ENCODE data around the gene TMIGD2.
A peak's percentile ranks its signal among the peaks of the same experiment; 100 is the strongest.
"Not testable (repeated sequence)": the region's sequence is repeated elsewhere in the genome, so short reads cannot be mapped to it uniquely, and the experiment has no call there.

TMIGD2 gene

DNA sequence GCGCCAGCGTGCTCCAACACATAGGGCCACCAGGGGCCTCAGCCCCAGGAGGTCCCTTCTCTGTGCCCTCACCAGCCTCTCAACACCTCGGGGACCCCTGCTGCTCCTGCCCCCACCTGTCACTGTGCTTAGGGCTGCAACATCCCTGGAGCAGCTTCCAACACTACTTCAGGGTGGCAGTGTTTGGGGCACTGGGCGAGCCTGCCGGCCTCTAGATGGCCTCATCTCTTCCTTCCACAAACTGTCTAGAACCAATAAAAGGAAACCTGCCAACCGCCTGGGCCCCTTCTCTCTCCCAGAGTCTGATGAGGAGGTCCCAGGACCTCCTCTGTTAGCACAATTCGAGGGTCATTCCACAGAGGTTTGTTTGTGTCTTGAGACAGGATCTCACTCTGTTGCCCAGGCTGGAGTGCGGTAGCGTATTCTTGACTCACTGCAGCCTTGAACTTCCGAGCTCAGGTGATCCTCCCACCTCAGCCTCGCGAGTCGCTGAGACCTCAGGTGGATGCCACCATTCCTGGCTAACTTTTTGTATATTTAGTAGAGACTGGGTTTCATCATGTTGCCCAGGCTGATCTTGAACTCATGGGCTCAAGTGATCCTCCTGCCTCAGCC lies 33.3 kb downstream of the TMIGD2 start:
- H3K4me3 ChIP-seq (ENCODE audit: low read depth, low read length): no peak overlapping the region

DNA sequence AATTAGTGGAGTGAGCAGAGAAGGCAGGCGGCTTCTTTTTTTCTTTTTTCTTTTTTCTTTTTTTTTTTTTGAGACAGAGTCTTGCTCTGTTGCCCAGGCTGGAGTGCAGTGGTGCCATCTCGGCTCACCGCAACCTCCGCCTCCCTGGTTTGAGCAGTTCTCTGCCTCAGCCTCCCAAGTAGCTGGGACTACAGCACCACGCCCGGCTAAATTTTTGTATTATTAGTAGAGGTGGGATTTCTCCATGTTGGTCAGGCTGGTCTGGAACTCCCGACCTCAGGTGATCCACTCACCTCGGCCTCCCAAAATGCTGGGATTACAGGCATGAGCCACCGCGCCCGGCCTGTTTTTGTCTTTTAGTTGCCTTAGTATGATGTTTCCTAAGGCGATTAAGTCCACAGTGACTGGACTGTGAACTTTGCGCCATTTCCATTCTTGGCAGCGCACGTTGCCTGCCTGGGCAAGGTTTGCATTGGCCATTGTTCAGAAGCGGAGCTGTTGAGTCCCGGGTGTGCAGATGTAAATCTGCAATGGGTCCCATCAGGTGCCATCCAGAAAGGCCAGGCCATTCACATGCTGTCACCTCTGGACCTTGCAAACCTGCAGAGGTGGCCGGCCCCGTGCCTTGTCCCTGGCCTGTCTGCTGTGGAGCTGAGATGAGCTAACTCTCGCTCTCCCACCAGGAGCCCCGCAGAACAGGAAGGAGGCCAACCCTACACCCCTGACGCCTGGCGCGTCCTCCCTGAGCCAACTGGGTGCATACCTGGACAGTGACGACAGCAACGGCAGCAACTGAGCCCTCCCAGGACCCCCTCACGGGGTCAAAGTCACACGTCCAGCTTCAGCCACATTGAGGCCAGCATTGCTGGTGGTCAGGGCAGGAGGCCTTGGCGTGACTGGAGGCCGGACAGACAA lies 34.0 kb downstream of the TMIGD2 start:
- no peak overlapping the region for H3K4me3 ChIP-seq (ENCODE audit: low read depth, low read length)

GRCh38 chr19:4267101-4267900 lies 34.9 kb downstream of the TMIGD2 start:
- H3K4me3 ChIP-seq (ENCODE audit: low read depth, low read length): no peak overlapping the region

DNA sequence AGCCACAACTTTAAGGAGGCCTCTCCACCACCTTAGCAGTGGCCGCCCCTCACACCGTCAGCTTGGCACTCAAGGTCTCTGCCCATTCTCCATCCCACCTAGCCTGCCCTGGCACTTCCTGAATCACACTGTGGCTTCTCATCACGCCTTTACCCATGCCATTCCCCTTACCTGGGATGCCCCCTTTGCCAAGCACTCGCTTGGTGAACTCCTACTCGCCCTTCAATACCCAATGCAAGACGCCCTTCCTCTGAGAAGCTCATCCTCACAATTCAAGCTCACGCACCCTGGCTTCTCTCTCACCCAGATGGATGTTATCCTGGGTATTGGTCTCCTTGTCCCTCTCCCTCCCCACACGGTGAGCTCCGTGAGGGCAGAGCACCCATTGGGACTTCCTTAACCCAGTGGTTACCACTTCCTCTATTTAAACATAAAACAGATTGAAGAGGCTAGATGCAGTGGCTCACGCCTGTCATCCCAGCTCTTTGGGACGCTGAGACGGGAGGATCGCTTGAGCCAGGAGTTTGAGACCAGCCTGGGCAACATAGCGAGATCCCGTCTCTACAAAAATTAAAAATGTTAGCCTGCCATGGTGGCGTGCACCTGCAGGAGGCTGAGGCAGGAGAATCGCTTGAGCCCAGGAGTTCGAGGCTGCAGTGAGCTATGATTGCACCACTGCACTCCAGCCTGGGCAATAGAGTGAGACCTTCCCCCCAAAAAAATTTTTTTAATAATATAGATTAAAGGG lies 35.8 kb downstream of the TMIGD2 start:
- H3K4me3 ChIP-seq (ENCODE audit: low read depth, low read length): no peak overlapping the region

GRCh38 chr19:4264812-4265211 lies 37.4 kb downstream of the TMIGD2 start:
- no peak overlapping the region for H3K4me3 ChIP-seq (ENCODE audit: low read depth, low read length)

GRCh38 chr19:4260613-4261191 lies 41.5 kb downstream of the TMIGD2 start:
- no peak overlapping the region for H3K4me3 ChIP-seq (ENCODE audit: low read depth, low read length)

DNA sequence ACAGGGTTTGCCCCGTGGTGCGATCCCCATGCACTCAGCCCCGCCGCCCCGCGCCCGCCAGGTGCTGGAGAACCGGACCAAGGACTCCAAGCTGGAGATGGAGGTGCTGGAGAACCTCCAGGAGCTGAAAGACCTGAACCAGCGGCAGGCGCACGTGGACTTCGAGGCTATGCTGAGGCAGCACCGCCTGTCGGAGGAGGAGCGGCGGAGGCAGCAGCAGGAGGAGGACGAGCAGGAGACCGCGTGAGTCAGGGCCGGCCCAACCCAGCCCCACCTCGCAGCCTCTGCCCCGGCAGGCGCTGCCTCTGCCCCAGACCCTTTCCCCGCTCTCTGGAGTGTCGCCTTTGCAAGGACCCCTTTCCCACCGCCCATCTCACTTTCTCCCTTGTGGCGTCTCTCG lies 44.0 kb downstream of the TMIGD2 start:
- H3K4me3 ChIP-seq (ENCODE audit: low read depth, low read length): no peak overlapping the region

DNA sequence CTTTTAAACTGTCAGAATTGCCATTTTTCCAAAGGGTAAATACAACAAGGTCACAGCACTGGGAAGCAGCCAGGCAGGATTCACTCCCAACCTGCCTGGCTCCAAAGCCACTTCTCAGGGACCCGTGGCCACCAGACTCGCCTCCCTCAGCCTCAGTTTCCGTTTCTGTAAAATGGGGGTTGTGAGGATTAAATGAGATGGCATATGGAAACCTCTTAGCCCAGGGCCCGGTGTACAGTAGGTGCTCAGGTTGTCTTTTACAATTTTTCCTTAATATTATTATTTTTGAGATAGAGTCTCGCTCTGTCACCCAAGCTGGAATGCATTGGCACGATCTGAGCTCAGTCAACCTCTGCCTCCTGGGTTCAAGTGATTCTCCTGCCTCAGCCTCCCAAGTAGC lies 45.2 kb downstream of the TMIGD2 start:
- H3K4me3 ChIP-seq (ENCODE audit: low read depth, low read length): no peak overlapping the region

DNA sequence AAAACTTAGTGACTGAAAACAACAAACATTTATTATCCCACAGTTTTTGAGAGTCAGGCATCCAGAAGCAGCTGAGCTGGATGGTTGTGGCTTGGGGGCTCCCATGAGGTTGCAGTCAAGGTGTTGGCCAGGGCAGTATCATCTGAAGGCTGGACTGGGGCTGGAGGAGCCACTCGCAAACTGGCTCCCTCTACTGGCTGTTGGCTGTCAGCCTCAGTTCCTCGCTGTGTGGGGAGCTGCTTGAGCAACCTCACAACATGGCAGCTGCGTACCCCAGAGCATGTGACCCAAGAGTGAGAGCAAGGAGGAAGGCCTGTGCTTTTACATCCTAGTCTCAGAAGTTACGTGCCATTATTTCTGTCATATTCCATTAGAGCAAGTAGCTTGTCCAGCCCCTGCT lies 45.6 kb downstream of the TMIGD2 start:
- H3K4me3 ChIP-seq (ENCODE audit: low read depth, low read length): no peak overlapping the region

DNA sequence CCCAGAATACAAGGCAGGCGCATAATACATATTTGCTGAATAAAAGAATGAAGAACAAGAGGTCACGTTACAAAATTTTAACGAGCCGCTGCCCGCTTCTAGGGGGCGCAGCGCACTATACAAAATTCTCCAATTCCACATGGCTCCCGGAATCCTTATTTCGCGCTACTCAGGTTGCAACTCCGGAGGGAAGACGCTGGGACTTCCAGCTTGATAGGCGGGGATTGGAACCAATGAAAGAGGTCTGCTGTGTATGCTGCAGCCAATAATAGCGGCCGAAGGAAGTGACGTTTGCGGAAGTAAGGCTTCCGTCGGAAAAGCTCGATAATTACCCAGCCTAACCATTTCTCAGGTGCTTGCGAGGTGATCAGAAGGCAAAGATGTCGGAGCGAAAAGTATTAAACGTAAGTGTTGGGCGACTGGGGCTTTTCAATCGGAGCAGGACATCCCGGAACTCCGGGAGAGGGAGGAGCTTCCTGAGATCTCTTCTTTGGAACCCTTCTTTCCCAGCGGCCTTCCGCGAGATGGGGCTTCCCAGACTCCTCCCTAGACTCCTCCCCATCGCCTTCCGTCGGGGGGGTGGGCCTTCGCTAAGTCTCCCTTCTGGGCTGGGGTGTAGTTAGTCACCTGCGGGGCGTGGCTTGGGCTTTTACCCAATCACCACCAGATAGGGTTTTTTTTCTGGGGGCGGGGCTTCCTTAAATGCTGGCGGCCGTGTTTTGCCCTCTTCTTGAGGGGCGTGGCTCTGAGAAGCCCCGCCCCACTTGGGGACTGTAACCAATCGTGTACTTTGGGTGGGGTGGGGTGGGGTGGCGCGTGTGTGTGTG lies 55.2 kb downstream of the TMIGD2 start, which contains the start of gene YJU2:
Gene YJU2 (plus strand): TSS at position 314 of the 827 bp plus-strand sequence. CDS start 67 bp downstream, at position 381.
- peak within 1 kb of the TSS; percentile 97 for H3K4me3 ChIP-seq (ENCODE audit: low read depth, low read length)

- H3K4me3 ChIP-seq (ENCODE audit: low read depth, low read length): not testable (repeated sequence)
These were observed 56.3 kb downstream of the TMIGD2 start for GRCh38 chr19:4245938-4246337.
